ENCODE results near the gene SLFNL1. TPM values are rescaled to one million over a fixed set of nuclear protein-coding genes. Genes with fewer than 3 reads are reported as not detected.
A peak's percentile ranks its signal among the peaks of the same experiment; 100 is the strongest.

SLFNL1 gene
- polyA plus RNA-seq (2012; ENCODE audit: missing spikeins): 0.87 TPM

DNA sequence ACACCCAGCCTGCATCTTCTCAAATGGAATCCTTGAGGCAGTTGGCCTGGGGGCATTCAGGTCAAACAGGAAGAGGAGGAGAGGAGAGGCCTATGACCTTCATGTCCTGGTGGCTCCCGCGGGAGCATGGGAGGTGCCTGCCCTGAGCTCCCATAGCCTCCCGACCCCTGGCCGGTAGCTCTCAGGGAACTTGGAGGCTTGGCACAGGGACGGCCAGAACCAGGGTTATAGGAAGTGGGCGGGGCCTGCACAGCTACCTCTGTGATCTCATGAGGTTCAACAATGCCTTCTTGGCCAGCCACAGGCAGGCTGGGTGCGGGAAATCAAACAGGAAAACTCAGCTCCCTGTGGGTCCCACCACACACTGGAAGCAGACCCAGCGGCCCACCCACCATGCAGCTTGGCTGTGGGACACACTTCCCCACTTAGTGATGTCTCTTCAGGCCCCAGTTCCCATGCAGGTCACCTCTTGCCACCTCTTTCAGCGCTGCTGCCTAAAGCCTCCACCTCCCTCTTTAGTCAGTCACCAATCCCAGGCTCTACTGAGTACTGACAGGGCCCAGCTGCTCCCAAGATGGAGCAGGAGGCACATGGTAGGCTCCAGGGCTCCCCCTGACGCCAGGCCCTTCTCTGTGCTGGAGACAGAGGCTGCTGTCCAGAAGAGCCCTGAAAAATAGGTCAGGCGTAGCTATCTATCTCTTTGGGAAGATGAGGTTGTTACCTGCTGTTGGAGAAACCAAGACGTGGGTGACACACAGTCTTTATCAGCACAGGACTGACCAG lies at the start of gene SLFNL1:
SLFNL1 (minus strand) TSS at position 200 of the 783 bp plus-strand sequence. CDS start 1,065 bp downstream, outside the sequence.
- 0 out of 2 replicates have a peak, but pooled peaks have one; percentile 3 for TF ChIP-seq POLR2A (IDR thresholded peaks at IDR 0.05; ENCODE audit: low read depth, low read length)
- no peak for TF ChIP-seq POLR2AphosphoS5 (IDR thresholded peaks at IDR 0.05; ENCODE audit: low read depth, low read length)
- DNase-seq (ENCODE audit: insufficient read length) (no peak), FAIRE-seq (no peak)

DNA sequence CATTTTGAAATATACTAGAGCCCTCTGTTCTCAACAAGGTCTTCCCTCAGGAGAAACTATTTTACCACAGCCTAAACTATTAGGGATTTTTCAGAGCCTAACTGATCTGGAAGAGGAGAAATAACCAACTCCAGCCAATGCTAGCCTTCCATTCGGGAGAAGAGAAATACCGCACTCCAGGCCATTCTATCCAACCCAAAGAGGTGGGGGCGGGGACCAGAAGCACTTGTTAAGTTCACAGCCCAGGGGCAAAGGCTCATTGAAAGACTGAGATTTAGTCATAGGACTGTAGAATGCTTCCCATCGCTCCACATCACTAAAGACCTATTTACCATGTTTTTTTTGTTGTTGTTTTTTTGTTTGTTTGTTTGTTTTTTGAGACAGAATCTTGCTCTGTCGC lies 35.4 kb upstream of the SLFNL1 start:
- FAIRE-seq: no peak
- DNase-seq (ENCODE audit: insufficient read length): no peak
- TF ChIP-seq POLR2AphosphoS5 (IDR thresholded peaks at IDR 0.05; ENCODE audit: low read depth, low read length): no peak
- TF ChIP-seq TAF1 (IDR thresholded peaks at IDR 0.05; ENCODE audit: borderline replicate concordance, low read depth, low read length): no peak
- TF ChIP-seq POLR2A (IDR thresholded peaks at IDR 0.05; ENCODE audit: low read depth, low read length): no peak

DNA sequence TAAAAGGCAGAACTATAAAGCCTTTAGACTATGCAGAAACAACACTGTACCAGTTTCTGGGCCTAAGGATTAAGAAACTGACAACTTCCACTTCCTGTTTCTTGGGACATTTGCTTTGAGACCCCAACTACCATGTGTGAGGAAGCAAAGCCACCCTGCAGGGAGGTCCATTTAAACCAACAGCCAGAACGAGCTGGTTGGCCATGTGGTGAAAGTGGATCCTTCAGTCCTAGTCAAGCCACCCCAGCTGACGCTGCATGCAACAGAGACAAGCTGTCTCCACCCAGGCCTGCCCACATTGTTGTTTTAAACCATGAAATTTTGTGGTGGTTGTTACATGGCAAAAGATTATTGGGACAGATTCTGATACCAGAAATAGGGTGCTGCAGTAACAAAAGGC lies 31.8 kb upstream of the SLFNL1 start:
- no peak for DNase-seq (ENCODE audit: insufficient read length)
- no peak for TF ChIP-seq POLR2AphosphoS5 (IDR thresholded peaks at IDR 0.05; ENCODE audit: low read depth, low read length)
- no peak for TF ChIP-seq TAF1 (IDR thresholded peaks at IDR 0.05; ENCODE audit: borderline replicate concordance, low read depth, low read length)
- no peak for TF ChIP-seq POLR2A (IDR thresholded peaks at IDR 0.05; ENCODE audit: low read depth, low read length)
- no peak for FAIRE-seq

DNA sequence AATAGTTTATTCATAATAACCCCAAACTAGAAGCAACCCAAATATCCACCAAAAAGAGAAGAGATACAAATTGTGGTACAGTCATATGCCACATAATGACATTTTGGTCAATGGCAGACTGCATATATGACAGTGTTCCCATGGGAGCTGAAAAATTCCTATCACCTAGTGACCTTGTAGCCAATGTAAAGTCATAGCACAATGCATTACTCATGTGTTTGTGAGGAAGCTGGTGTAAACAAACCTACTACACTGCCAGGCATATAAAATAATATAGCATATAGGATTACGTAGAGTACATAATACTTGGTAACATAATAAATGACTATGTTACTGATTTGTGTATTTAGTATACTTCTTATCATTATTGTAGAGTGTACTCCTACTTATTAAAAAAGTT lies 29.5 kb upstream of the SLFNL1 start:
- FAIRE-seq (no peak), DNase-seq (ENCODE audit: insufficient read length) (no peak)
- no peak for TF ChIP-seq TAF1 (IDR thresholded peaks at IDR 0.05; ENCODE audit: borderline replicate concordance, low read depth, low read length)
- TF ChIP-seq POLR2AphosphoS5 (IDR thresholded peaks at IDR 0.05; ENCODE audit: low read depth, low read length): no peak
- no peak for TF ChIP-seq POLR2A (IDR thresholded peaks at IDR 0.05; ENCODE audit: low read depth, low read length)

DNA sequence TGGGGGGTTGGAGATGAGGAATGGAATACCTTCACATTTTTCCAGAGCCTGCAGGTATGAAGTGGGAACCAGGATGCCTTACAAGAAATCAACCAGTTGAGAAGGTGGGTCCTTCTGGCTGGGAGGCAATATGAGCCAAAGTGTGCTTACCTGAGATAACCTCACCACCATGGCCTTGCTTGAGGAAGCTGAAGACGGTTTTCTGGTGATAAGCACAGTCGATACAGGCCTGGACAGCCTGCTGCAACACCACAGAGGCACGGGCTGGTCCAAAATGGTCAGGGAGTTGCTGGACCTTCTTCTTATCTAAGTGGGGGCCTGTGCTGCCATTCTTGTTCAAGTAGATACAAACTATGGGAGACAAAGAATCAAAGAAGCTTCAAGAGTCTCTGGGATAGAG lies 27.0 kb upstream of the SLFNL1 start:
- DNase-seq (ENCODE audit: insufficient read length) (no peak), FAIRE-seq (no peak)
- TF ChIP-seq POLR2AphosphoS5 (IDR thresholded peaks at IDR 0.05; ENCODE audit: low read depth, low read length) (no peak), POLR2A (IDR thresholded peaks at IDR 0.05; ENCODE audit: low read depth, low read length) (no peak), TAF1 (IDR thresholded peaks at IDR 0.05; ENCODE audit: borderline replicate concordance, low read depth, low read length) (no peak)

DNA sequence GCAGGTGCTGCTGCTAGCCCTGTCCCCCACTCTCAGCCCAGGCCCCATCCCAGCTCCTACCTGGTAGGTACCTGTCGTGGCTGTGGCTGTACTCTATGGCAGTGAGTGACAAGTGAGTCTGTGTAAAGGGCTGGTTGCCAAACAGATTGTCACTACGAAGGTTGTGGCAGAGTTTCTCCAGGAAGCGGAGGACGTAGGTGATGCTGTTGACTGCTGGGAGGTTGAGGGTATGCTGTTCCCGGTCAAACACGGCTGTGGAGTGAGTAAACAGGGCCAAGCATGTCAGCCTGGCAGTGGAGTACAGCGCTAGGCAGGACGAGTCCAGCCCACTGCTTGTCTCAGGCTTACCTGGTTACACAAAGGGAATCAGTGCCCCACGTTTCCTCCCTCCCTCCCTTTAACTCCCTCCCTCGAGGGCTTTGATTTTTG lies 24.8 kb upstream of the SLFNL1 start:
- no peak for FAIRE-seq
- no peak for DNase-seq (ENCODE audit: insufficient read length)
- no peak for TF ChIP-seq POLR2AphosphoS5 (IDR thresholded peaks at IDR 0.05; ENCODE audit: low read depth, low read length)
- TF ChIP-seq POLR2A (IDR thresholded peaks at IDR 0.05; ENCODE audit: low read depth, low read length): no peak
- TF ChIP-seq TAF1 (IDR thresholded peaks at IDR 0.05; ENCODE audit: borderline replicate concordance, low read depth, low read length): no peak

DNA sequence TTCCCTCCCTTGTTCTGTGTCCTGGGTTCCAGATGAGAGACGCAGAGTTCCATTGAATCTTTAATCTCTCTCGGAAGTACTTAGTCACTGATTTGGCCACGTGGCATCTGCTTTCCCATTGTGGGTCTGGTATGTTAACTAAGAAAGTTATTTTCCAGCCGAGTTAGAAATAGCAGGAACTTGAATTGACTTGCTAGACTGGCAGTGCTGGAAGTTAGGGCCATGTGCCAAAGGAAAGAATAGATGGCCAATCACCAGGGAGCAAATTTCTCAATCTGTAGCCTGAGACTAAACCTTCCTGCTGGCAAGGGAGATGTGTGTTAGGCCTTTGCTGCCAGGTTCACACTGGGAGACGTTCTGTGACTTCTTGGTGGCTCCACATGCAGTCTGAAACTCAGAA lies 24.2 kb upstream of the SLFNL1 start:
- no peak for DNase-seq (ENCODE audit: insufficient read length)
- TF ChIP-seq POLR2A (IDR thresholded peaks at IDR 0.05; ENCODE audit: low read depth, low read length) (no peak), POLR2AphosphoS5 (IDR thresholded peaks at IDR 0.05; ENCODE audit: low read depth, low read length) (no peak), TAF1 (IDR thresholded peaks at IDR 0.05; ENCODE audit: borderline replicate concordance, low read depth, low read length) (no peak)
- FAIRE-seq: no peak

DNA sequence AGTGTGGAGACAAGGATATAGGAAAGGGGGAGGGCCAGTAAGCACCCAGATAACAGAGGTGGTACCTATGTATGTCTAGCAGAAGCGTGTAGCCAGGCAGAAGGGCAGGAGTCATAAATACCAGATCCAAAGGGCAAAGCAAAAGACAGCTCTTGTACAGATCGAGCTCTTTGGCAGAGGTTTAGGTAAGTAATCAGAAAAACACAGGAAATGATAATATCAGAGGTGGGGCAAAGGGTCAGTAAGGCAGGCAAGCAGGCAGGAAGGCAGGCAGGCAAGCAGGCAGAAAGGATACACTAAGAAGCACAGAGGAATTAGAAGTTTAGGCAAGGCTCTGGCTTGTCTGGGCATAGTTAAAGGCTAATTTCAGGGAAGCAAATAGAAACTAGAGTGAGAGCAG lies 22.7 kb upstream of the SLFNL1 start:
- DNase-seq (ENCODE audit: insufficient read length) (no peak), FAIRE-seq (no peak)
- no peak for TF ChIP-seq TAF1 (IDR thresholded peaks at IDR 0.05; ENCODE audit: borderline replicate concordance, low read depth, low read length)
- TF ChIP-seq POLR2A (IDR thresholded peaks at IDR 0.05; ENCODE audit: low read depth, low read length): no peak
- no peak for TF ChIP-seq POLR2AphosphoS5 (IDR thresholded peaks at IDR 0.05; ENCODE audit: low read depth, low read length)

DNA sequence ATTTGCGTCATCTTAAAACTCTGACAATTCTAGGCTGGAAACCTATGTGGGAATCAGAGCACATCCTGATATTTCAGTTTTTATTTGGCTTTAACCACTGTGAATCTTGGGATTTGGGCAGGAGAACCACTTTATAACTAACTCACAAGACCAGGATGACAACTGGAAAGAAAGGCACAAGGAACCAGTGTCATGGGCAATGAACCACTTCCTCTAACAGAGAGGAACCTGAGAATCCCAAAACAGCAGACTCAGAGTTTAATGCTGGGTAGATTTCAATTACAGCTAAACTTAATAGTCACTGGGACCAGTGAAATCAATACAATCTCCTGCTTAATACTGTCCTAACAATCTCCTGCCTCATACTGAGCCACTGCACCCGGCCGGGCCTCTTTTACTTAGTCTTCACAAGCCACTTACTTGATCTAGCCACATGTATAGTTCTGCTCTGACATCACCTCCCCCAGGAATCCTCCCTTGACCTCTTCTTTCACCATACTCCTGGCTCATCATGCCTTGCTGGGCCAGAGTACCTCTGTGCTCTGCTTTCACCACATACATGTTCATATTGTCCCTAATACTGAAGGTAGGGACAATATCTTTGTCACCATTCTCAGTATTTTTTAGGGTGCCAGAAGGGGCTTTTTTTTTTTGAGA lies 20.2 kb upstream of the SLFNL1 start:
- no peak for DNase-seq (ENCODE audit: insufficient read length)
- TF ChIP-seq POLR2A (IDR thresholded peaks at IDR 0.05; ENCODE audit: low read depth, low read length) (no peak), TAF1 (IDR thresholded peaks at IDR 0.05; ENCODE audit: borderline replicate concordance, low read depth, low read length) (no peak), POLR2AphosphoS5 (IDR thresholded peaks at IDR 0.05; ENCODE audit: low read depth, low read length) (no peak)
- FAIRE-seq: no peak

DNA sequence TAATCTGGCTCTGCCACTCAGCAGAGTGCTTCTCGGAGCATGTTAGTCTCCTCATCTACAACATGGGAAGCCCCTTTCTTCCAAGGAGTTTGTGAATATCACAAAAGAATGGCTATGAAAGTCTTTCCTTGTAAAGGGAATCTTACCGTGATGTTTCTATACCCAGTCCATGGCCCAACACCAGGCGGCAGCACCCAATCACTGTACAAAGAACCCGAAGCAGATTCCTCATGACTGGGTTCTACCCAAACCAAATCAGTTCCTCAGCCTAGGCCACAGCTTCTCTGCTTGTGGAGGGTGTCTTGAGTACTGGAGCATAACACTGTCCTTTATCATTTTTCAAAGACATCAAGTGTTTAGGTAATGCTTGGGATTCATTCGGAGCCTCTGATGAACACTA lies 16.6 kb upstream of the SLFNL1 start:
- DNase-seq (ENCODE audit: insufficient read length) (no peak), FAIRE-seq (no peak)
- TF ChIP-seq POLR2A (IDR thresholded peaks at IDR 0.05; ENCODE audit: low read depth, low read length): no peak
- no peak for TF ChIP-seq TAF1 (IDR thresholded peaks at IDR 0.05; ENCODE audit: borderline replicate concordance, low read depth, low read length)
- no peak for TF ChIP-seq POLR2AphosphoS5 (IDR thresholded peaks at IDR 0.05; ENCODE audit: low read depth, low read length)

DNA sequence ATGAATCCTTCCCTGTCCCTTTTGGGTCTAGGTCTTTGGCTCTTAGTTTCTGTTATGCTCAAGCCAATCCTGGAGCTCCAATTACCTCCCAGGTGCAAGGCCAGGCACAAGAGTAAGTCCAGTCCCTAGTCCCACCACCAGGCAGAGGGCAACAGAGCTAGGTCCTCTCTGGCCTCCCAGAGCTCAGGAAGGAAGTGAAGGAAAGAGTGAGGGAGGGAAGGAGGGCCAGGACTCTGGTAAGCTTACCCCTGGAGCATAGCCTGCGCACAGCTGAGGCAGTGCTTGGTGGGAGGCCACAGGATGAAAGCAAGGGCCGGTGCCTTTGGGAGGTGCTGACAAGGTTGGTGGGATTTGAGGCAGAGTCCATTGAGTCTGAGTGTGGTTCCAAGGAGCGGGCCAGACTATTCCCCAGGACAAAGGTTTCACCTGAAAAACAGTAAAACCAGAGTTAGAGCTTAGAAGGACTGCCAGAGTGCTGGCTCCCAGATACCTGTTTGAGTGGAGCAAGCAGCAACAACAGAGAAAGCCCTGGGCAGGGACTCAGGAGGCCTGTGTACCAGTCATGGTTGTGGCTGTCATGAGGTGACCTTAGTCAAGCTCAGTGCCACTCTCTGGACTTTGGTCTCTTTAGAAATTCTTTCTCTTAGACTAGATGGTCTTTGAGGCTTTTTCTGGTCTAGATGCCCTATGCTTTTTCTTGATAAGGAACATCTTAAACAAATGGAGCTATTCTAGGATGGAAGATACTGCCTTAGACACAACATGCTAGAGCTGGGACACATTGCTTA lies 15.8 kb upstream of the SLFNL1 start:
- TF ChIP-seq TAF1 (IDR thresholded peaks at IDR 0.05; ENCODE audit: borderline replicate concordance, low read depth, low read length) (no peak), POLR2A (IDR thresholded peaks at IDR 0.05; ENCODE audit: low read depth, low read length) (no peak), POLR2AphosphoS5 (IDR thresholded peaks at IDR 0.05; ENCODE audit: low read depth, low read length) (no peak)
- DNase-seq (ENCODE audit: insufficient read length) (no peak), FAIRE-seq (no peak)
